ENCODE measurements around the gene ACSL3.

Gene ACSL3

GRCh38 chr2:222942561-222942960, 81.7 kb downstream of the ACSL3 start:
- no peak for DNase-seq (ENCODE audit: low read depth in 3 of 3)

- DNase-seq (ENCODE audit: low read depth in 3 of 3): no peak
Measured at GRCh38 chr2:222942977-222943376, 82.1 kb downstream of the ACSL3 start.

- DNase-seq (ENCODE audit: low read depth in 3 of 3): no peak
Measured at GRCh38 chr2:222943820-222944219, 83.0 kb downstream of the ACSL3 start.

GRCh38 chr2:222944552-222944951, 83.7 kb downstream of the ACSL3 start:
- no peak for DNase-seq (ENCODE audit: low read depth in 3 of 3)

GRCh38 chr2:222944971-222945740, 84.3 kb downstream of the ACSL3 start:
- DNase-seq (ENCODE audit: low read depth in 3 of 3): no peak

- DNase-seq (ENCODE audit: low read depth in 3 of 3): no peak
Measured at GRCh38 chr2:222945887-222946286, 85.1 kb downstream of the ACSL3 start.

- DNase-seq (ENCODE audit: low read depth in 3 of 3): no peak
Measured at GRCh38 chr2:222946700-222947287, 86.0 kb downstream of the ACSL3 start.

- DNase-seq (ENCODE audit: low read depth in 3 of 3): no peak
Measured at GRCh38 chr2:222949073-222949472, 88.2 kb downstream of the ACSL3 start.

GRCh38 chr2:222949690-222950323, 89.0 kb downstream of the ACSL3 start:
- DNase-seq (ENCODE audit: low read depth in 3 of 3): no peak

- no peak for DNase-seq (ENCODE audit: low read depth in 3 of 3)
Measured at GRCh38 chr2:222950638-222951285, 89.9 kb downstream of the ACSL3 start.

- no peak for DNase-seq (ENCODE audit: low read depth in 3 of 3)
Measured at GRCh38 chr2:222952204-222952603, 91.4 kb downstream of the ACSL3 start.

- no peak for DNase-seq (ENCODE audit: low read depth in 3 of 3)
Measured at GRCh38 chr2:222955008-222955407, 94.2 kb downstream of the ACSL3 start.

GRCh38 chr2:222959358-222959757, 98.5 kb downstream of the ACSL3 start:
- DNase-seq (ENCODE audit: low read depth in 3 of 3): no peak

- DNase-seq (ENCODE audit: low read depth in 3 of 3): no peak
Measured at GRCh38 chr2:222960126-222960525, 99.3 kb downstream of the ACSL3 start.

- DNase-seq (ENCODE audit: low read depth in 3 of 3): no peak
Measured at GRCh38 chr2:222963641-222964040, 102.8 kb downstream of the ACSL3 start.

GRCh38 chr2:222964376-222965031, 103.7 kb downstream of the ACSL3 start:
- no peak for DNase-seq (ENCODE audit: low read depth in 3 of 3)

GRCh38 chr2:222965555-222965954, 104.7 kb downstream of the ACSL3 start:
- DNase-seq (ENCODE audit: low read depth in 3 of 3): no peak

- no peak for DNase-seq (ENCODE audit: low read depth in 3 of 3)
Measured at GRCh38 chr2:222968550-222969155, 107.8 kb downstream of the ACSL3 start.

- no peak for DNase-seq (ENCODE audit: low read depth in 3 of 3)
Measured at GRCh38 chr2:222969491-222969890, 108.7 kb downstream of the ACSL3 start.

- no peak for DNase-seq (ENCODE audit: low read depth in 3 of 3)
Measured at GRCh38 chr2:222972420-222972819, 111.6 kb downstream of the ACSL3 start.

- no peak for DNase-seq (ENCODE audit: low read depth in 3 of 3)
Measured at GRCh38 chr2:222973237-222973636, 112.4 kb downstream of the ACSL3 start.

- no peak for DNase-seq (ENCODE audit: low read depth in 3 of 3)
Measured at GRCh38 chr2:222973733-222974132, 112.9 kb downstream of the ACSL3 start.

Data from stimulated activated CD4-positive, alpha-beta T cell treated with anti-CD3 and anti-CD28 coated beads, TNF-alpha, amount 100 ng/mL, for 4 hours (primary cell).